ENCODE data around the gene FYN.

GRCh38 chr6:111823012-111823411, 50.2 kb downstream of the FYN start:
- TF ChIP-seq POLR2A (IDR thresholded peaks at IDR 0.05; ENCODE audit: low read depth, low read length) (no peak), POLR2AphosphoS5 (IDR thresholded peaks at IDR 0.05; ENCODE audit: low read depth, low read length) (no peak), TAF1 (IDR thresholded peaks at IDR 0.05; ENCODE audit: low read depth, low read length) (no peak), PAX5 (IDR thresholded peaks at IDR 0.05; ENCODE audit: insufficient read depth, low read length, severe bottlenecking) (no peak)

Measured in GM12891 (cell line).